Measurements from ENCODE around the gene MECR. TPM values are rescaled to one million over a fixed set of nuclear protein-coding genes. Genes with fewer than 3 reads are reported as not detected.

Gene MECR
- total RNA-seq, 1 donor from 2014 or later: 15.0 TPM

DNA sequence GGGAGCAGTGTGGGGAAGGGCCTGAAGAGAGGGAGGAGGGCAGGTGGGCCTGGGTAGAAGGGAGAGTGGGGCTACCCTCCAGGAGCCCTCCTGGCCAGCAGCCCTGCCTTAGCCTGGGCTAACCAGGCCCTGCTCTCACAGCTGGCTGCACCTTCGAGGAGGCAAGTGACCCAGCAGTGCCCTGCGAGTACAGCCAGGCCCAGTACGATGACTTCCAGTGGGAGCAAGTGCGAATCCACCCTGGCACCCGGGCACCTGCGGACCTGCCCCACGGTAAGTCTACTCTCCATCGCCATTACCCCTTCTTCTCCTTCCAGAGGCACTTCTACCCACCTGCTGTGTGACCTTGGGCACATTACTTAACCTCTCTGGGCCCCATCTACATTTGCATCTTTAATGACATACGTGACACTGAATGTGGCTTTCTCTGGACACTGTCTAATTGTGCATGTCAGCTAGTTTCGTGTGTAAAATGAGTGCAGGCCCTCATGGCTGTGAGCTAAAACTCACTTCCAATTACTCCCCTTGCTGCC is 24.5 kb upstream of the MECR start:
- no peak for DNase-seq

DNA sequence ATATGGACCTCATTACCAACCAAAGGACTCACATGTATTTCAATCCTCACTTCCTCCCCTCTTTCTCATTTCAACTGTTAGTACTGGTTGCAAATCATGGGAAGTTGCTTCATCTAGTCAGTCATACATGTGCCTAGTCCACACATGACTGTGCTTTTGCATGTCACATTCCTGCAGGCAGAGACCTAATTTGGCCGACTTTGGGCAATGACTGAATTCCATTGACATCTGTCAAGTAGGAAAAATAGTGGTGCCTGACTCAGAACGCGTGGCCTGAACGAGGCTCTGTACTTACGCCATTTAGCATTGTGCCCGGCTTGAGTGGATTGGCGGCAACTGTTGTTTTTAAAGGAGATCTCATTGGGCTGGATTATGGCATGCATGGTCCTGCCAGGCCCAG is 23.6 kb upstream of the MECR start:
- no peak for DNase-seq

DNA sequence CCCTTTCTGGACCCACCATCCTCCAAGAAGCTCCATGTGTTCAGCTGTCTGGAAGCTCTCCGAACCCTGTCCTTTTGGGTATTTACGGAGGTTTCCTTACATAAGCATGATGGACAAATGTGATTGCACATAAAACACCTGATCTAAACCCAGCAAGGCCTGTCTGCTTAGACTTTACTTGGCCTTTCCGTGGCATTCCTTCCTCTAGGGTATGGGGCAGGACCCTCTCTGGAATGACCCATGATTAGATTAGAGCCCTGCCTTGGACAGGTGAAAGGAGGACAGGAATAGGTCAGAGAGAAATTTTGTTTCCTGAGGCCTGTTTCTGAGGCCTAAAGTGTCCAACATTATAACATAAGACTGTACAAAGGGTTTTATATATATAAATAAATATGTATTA is 22.4 kb upstream of the MECR start:
- no peak for DNase-seq

DNA sequence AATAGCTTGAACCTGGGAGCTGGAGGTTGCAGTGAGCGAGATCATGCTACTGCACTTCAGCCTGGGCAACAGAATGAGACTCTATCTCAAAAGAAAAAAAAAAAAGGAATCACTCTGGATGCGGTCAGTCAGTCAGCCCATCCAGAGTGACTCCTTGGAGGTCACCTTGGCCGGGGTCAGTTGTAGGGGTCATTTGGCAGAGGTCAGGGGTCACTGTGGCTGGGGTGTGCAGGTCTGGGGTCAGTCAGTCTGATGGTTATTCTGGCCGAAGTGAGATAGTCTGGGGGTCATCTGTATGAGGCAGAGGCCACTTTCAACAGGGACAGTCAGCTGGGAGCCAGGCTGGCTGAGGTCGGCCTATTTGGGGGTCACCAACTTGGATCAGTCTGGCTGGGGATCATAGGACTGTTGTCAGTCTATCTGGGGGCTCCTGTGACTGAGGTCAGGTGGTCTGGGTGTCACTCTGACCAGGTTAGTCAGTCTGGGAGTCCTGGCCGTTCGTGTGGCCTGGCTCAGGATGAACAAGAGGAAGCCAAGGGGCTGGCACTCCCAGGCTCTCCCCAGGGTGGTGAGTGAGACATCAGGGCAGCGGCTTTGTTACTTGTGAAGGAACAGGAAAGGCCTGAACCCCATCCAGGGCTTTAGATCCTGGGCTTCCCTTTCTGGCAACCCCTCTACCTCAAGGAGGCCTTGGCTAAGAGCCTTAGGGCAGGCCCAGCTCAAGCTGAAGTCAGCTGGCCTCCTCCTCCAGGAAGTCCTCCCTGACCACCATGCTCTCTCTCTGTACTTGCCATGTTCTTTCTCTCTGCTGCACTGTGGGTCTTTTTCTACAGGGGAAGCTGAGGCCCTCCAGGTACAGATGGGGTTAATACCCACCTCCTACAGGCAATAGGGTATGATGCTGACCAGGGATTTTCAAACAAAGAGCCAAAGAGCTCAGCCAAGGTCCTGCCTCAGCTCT is 20.7 kb upstream of the MECR start:
- DNase-seq: no peak

DNA sequence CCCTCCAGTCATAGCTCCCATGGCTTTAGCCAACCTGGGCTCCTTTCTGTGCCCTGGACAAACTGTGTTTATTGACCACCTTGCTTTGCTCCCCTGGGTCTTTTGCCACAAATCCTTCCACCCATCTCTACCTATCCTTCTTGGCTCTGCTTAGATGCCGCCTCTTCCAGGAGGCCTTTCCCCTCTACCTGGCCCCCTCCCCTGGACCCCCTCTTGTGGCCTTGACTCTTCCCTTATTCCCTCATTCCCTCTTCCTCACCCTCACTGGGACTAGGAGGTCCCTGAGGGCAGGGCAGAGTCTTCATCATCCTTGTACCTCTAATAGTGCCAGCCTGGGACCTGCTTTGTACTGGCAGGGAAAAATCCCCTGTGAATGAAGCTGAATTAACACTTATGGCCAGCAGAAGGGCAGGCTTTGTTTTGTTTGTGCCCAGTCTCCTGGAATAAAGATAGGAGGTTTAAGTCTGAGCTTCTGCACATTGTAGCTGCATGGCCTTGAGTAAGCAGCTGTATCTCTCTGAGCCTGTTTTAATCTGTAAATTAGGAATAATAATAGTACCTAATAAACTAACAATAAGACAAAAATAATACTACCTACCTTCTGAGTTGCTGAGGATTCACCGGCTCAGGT is 19.3 kb upstream of the MECR start:
- DNase-seq: no peak

DNA sequence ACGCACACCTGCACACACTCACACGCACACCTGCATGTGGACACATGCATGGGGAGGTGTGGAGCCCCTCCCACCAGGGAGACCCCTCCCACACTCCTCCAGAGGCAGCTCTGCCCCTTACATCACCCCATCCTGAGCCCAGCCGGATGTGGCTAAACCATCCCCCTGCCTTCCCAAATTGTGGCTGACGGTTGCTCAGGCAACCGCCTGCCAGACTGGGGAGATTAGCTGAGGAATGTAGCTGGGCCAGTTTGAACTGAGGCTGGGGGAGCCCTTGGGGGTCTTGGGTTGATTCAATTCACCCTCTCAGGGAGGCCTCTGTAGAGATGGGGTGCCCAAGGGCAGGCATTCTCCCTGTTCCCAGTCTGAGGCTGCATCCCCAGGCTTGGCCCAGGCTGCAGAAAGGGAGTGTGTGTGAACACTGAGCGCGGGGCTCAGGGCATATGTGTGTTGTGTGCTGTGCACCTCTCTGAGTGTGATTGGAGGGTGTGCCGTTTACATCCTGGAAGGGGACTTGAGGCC is 18.5 kb upstream of the MECR start:
- DNase-seq: no peak

- DNase-seq: no peak
Measured at GRCh38 chr1:29248409-29248808, 17.7 kb upstream of the MECR start.

DNA sequence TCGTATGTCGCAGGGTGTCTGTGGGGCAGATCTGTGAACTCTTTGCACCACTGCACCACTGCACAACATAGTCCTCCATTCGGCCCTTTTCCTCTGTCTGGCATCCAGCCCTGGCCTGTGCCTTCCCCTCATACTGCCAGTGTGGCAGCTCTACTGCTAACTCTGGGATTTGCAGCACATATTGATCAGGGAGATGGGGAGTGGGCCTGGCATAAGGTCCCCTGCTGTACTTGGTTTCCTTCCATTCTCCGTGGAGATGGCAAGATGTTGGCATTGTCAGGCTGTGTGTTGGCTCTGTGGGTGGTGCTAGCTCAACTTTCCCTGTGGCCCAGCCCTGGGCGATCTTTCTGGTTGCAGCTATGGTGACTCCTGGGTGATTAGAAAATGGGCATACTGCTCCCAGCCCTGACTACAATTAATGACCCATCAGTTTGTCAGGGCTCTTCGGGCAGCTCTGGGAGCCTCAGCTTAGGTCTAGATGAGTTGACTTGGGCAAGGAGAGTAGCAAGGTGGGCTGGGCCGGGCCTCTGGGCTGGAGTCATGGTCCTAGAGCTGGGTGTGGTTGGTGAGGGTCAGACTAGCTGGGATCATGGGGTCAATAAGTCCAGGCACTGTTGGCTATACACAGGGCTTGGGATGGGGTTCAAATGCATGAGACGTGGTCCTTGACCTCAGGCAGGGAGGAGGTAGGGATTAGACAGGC is 17.0 kb upstream of the MECR start:
- no peak for DNase-seq

- DNase-seq: no peak
Measured at GRCh38 chr1:29247044-29247443, 16.3 kb upstream of the MECR start.

DNA sequence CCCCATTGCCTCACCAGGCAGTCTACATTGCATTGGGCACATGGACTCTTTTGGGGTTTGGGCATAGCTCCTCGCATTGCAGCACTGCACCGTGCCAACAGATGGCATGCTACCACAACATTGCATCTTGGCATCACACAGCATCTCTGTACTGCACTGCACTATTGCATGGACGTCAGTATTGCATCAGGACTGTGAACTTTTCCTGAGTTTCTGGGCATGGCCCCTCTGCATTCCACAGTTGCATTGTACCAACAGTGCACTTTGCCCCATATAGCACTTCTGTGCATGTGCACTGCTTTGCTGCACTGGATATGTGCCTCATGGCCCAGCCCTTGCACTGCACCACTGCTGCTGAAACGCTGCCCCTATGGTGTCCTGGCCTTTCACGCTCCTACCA is 15.1 kb upstream of the MECR start:
- peak; percentile 54 for DNase-seq

DNA sequence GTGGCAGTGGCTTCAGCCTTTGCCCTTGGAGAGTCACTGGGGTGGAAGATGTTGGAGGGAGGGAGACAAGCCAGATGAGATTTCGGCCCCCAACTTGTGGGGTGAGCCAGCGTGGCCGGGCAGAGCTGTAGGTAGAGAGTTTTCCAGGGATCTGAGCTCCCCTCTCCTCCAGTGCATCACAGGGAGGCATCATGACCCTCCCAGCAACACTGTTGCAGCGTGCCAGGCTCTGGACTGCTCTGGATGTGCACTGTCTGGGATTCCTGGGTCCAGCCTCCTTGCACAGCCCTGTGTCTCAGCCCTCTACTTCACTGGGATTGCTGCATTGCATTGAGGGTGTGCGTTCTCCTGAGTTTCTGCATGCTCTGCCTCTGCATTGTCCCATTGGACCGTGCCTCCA is 14.5 kb upstream of the MECR start:
- no peak for DNase-seq

GRCh38 chr1:29243871-29244200 is 13.1 kb upstream of the MECR start:
- DNase-seq: no peak

DNA sequence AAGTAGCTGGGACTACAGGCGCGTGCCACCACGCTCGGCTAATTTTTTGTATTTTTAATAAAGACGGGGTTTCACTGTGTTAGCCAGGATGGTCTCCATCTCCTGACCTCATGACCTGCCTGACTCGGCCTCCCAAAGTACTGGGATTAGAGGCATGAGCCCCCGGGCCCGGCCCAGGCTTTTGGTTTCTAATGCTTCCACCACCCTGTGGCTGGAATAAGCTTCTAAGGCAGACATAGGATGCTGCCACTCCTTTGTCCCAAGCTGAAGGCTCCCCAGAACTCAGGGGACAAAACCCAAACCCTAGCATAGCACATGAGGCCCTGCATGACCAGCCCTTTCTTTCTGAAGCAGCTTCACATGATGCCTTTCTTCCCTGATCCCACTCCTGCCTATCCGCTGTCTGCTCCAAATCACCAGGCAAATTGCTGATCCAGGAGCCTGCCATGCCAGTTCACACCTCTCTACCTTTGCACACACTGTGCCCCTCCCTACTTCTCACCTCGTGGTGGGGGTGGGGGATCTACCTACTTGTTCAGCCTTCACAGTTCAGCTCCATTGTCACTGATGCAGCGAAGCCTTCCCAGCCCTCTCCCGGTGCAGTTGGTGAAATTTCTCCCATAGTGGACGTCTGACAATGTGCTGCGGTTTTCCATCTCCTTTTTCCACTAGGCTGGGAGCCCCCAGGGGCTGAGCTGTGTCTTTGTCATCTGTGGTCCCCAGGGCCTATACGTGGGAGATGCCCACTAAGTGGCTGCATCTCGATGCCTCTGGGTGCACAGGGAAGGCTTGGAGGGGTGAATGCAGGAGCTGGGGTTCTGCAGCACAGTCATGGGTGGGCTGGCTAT is 12.5 kb upstream of the MECR start:
- DNase-seq: no peak

DNA sequence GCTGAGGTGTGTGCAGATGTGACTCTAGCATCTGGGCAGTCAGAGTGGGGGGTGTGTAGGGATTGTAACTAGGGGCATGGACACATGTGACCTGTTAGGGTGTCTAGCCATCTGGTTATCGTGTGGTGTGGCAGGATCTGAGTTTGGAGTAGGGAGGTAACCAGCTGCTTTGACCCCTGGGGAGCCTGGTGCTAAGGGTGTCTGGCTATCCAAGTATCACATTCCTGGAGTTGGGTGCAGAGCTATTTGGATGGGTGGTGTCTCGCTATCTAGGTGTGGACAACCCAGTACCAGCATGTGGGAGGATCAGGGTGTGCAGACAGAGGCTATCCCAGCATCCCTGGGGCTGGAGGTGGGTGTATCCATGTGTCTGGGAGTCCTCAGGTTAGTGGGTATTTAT is 10.3 kb upstream of the MECR start:
- DNase-seq: no peak

DNA sequence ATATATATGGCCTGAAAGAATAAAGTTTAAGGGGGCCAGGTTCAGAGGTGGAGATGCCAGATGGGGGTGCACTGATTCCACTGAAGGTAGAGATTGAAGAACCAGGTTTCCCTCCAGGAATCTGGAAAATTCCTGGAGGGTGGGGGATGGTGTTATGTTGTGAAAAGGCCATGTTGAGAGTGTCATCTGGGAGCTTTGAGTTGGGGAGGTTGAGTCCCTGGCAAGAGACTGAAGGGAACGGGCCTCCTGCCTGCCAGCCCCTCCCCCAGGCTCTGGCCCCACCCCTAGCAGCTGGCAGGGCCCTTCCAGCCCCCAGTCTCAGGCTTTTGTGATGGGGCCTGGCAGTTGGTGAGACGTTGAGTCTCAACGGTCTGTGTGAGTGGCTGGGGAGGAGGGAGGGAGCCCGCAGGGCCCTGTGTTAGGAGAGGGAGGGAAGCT is 9.7 kb upstream of the MECR start:
- peak; percentile 5 for DNase-seq

GRCh38 chr1:29239142-29239541 is 8.4 kb upstream of the MECR start:
- no peak for DNase-seq

DNA sequence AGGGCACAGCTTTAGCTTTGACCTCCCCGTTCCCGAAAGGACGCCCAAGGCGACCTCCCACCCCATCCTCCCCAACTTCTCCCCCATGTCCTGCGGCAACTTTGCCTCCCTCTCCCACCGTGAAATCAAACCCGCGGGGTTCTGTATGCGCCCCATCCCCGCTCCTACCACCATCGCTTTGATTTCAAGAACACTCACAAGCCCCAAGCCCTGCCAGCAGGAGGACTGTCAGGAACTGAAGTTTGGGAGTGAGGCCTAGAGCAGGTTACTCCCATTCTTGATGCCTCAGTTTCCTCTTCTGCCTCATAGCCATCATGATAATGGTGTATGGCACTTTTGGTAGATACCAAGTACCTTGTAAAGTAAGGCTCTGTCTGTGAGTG is 7.9 kb upstream of the MECR start:
- no peak for DNase-seq

GRCh38 chr1:29237852-29238619 is 7.3 kb upstream of the MECR start:
- DNase-seq: no peak

GRCh38 chr1:29237129-29237821 is 6.5 kb upstream of the MECR start:
- peak; percentile 34 for DNase-seq

- DNase-seq: peak; percentile 18
Measured at GRCh38 chr1:29236712-29237128, 6.0 kb upstream of the MECR start.
